ENCODE measurements around the gene FOXK2.

The FOXK2 gene

DNA sequence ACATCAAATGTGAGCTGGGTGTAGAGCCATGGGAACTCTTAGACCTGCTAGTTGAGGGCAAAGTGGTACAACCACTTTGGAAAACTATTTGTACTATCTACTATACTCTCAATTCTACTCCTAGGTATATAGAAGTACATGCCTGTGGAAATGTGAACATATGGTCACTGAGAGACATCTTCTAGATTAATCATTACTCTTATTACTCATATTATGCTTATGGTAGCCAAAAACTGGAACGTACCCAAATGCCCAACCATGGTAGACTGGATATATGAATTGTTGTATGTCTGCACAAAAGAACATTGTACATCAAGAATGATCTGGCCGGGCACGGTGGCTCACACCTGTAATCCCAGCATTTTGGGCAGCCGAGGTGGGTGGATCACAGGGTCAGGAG, 126.0 kb downstream of the FOXK2 start:
- FAIRE-seq: no peak

- no peak for FAIRE-seq
Measured at GRCh38 chr17:82647593-82648164, 128.1 kb downstream of the FOXK2 start.

GRCh38 chr17:82648165-82648668, 128.7 kb downstream of the FOXK2 start, which contains the start of gene WDR45B:
WDR45B (minus strand) TSS chr17:82648444; CDS start chr17:82648340, 104 bp downstream.
- no peak for FAIRE-seq

DNA sequence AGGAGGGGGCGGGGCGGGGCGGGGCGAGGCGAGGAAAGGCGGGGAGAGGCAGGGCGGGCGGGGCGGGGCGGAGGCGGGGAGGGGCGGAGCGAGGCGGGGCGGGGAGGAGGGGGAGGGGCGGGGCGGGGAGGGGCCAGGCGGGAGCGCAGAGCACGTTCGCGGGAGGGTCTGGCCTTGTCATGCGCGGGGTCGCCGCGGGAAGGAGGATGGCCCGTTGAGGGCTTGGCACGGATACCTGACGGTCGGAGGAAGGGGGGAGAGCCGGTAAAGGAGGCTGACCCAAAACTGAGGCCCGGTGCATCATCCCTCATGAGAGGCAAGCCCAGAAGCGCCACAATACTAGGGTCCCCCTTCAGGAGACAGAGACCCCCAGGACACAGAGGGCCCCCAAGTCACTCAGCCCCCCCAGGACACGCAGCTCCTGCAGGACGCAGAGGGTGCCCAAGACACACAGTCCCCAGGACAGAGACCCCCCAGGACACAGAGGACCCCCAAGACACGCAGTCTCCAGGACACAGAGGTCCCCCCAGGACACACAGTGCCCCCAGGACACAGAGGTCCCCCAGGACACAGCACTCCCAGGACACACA, 129.3 kb downstream of the FOXK2 start:
- no peak for FAIRE-seq

DNA sequence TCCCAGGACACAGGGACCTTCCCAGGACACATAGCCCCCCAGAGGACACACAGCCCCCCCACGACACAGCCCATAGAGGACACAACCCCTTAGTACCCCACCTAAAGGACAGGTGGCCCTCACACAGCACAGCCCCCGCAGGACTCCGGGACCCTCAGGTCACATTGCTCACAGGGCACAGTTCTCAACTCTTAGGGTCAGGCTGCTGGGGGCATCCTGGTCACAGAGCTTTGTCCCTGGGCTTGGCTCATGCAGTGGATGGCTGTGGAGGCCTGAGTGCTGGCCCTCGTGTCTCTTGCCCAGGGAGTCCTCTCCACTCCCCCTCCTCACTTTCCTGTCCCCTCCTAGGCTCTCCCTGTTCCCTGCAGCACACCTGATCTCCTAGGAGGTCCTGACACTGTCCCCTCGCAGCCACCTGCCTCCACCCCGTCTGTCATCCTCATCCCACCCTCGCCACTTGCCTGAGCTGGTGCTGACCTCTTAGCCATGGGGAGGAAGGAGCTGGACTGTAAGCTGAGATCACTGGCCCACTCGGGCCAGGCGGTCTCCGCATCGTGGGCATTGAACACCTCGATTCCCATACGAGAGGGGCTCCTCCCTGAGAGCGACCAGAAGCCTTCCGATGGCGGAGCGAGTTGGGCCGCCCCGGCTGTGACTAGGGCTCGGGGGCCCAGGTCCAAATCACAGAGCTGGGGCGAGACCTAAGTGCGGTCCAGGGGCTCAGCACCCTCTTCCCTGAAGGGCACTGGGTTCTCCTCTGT, 130.1 kb downstream of the FOXK2 start:
- no peak for FAIRE-seq

DNA sequence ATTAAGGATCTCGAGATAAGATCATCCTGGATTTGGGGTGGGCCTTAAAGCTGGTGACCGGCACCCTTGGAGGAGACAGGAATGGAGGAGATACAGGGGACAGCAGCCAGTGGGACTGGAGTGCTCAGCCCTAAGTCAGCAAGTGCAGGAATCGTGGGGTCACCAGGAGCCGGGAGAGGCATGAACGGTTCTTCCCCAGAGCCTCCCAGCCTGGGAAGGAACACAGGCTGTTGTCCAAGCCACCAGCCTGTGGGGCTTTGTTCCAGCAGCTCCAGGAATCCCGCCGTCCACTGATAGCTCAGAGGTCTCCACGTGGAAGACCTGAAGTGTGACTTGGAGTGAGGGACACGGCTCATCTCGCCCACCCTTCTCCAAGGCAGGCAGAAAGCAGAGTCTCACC, 131.2 kb downstream of the FOXK2 start:
- no peak for FAIRE-seq

DNA sequence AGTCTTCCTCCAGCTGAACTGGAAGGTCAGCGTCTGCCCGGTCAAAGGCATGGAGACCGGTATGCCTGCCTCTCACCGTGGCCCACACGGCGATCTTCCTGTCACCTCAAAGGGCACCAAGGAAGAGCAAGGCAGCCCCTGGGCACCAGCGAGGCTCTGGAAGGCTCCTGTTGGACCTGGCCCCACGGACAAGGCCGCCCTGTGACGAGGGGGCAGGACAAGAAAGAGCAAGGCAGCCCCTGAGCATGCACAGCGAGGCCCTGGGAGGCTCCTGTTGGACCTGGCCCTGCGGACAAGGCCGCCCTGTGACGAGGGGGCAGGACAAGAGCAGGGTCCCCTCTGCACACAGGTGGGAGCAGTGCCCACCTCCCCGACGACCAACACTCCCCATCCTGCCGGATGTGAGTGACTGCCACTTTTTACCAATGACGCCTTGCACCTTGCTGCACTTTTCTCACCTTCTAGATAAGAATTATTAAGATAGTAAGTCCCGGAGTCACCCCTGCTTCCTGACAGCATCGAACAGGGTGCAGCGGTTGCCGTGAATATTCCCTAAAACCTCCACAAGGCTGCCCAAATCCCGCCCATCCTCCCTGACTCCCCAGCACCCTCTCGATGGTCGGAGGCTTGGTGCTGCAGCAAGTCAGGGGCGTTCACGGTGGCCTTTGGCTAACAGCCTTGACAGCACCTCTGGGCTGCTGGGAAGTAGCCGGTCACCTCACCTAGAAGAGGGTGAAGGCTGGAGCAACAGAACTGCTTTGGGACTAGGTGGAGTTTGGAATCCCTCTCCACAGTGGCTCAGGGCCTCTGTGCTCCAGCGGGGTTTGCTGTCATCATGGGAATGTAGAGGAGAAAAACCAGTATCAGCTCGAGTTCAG, 134.4 kb downstream of the FOXK2 start:
- no peak for FAIRE-seq

All from endometrium (tissue), 2 donors.